GM12878 (cell line): ENCODE results near the gene TRAF3IP3. TPM values are rescaled to one million over a fixed set of nuclear protein-coding genes. Genes with fewer than 3 reads are reported as not detected.

Experiments used
- ATAC-seq: fragments of 200-7000 bp; cut with Tn5 transposase; 3 replicates; pipeline ENCODE4 v1.9.1; 2020; ENCODE audit warnings: mild to moderate bottlenecking, moderate library complexity
- BruUV-seq: library from RNA; stranded (reverse); fragments of 400-500 nt; replicated peaks from 2 replicates; lab custom pipeline; 2021; lab: Mats Ljungman, UMichigan
- CTCF ChIA-PET: fragments of 300-600 bp; sonication (Branson Sonifier 250); formaldehyde crosslinking; extraction: SDS; loops from one replicate; lab custom pipeline; 2021; ENCODE audit warnings: inconsistent platforms; lab: Yijun Ruan, JAX
- POLR2A ChIA-PET: fragments of 350-600 bp; formaldehyde crosslinking; extraction: SDS; loops from one replicate; lab custom pipeline; 2021; ENCODE audit warnings: inconsistent platforms; lab: Charles Lee
- RAD21 ChIA-PET: fragments of 300-600 bp; sonication (Branson Sonifier 250); formaldehyde crosslinking; loops from one replicate; lab custom pipeline; 2023; ENCODE audit warnings: antibody characterized with exemption; ENCODE audit not compliant: unreplicated experiment; lab: Charles Lee
- SMC1A ChIA-PET: fragments of 300-600 bp; sonication (Branson Sonifier 250); formaldehyde crosslinking; loops from one replicate; lab custom pipeline; 2023; ENCODE audit not compliant: unreplicated experiment, uncharacterized antibody; lab: Charles Lee
- DNase-seq: peaks from one replicate; pipeline ENCODE4 v3.0.0-alpha.2; 2011; ENCODE audit warnings: low read depth, low spot score
- FAIRE-seq: peaks from 3 replicates; lab custom pipeline; 2011; peaks lifted over from hg19 to GRCh38; lab: Jason Lieb, UNC
- H2AFZ ChIP-seq: 2 replicates; pipeline ENCODE4 v1.6.0; 2011; ENCODE audit warnings: low read depth, low read length, control low read depth; ENCODE audit not compliant: control insufficient read depth
- H3K27ac ChIP-seq: 2 replicates; pipeline ENCODE4 v1.5.1; 2011; ENCODE audit warnings: control low read depth; ENCODE audit not compliant: control insufficient read depth, insufficient read depth
- H3K27me3 ChIP-seq, 2 experiments: replicated peaks in 1 of 2; 2 replicates each; pipeline versions ENCODE4 v1.6.0 to v1.6.1; 2011; ENCODE audit warnings: low read length in 1 of 2; ENCODE audit not compliant: control insufficient read depth in 2 of 2, insufficient read depth in 2 of 2
- H3K36me3 ChIP-seq, 2 experiments: 2 replicates each; pipeline ENCODE4 v1.5.1; 2011; ENCODE audit warnings: low read length in 1 of 2; ENCODE audit not compliant: control insufficient read depth in 2 of 2, insufficient read depth in 2 of 2
- H3K4me1 ChIP-seq: 2 replicates; pipeline ENCODE4 v1.6.1; 2011; ENCODE audit warnings: mild to moderate bottlenecking, low read length, moderate library complexity, mixed read lengths; ENCODE audit not compliant: control insufficient read depth, insufficient read depth
- H3K4me2 ChIP-seq: 2 replicates; pipeline ENCODE4 v1.6.0; 2011; ENCODE audit warnings: control low read depth; ENCODE audit not compliant: control insufficient read depth, insufficient read depth
- H3K4me3 ChIP-seq: fragments of 200-600 bp; sonication (generic); 2 replicates; pipeline ENCODE4 v1.5.1; 2016
- H3K79me2 ChIP-seq: 2 replicates; pipeline ENCODE4 v1.6.0; 2011; ENCODE audit warnings: low read length; ENCODE audit not compliant: control insufficient read depth, insufficient read depth
- H3K9ac ChIP-seq: 2 replicates; pipeline ENCODE4 v1.8.0; 2011; ENCODE audit warnings: low read length, control low read depth, mixed read lengths; ENCODE audit not compliant: control insufficient read depth, insufficient read depth
- H3K9me3 ChIP-seq: replicated peaks from 3 replicates; pipeline ENCODE4 v1.5.1; 2011; ENCODE audit warnings: mild to moderate bottlenecking, low read length; ENCODE audit not compliant: control insufficient read depth, insufficient read depth
- H4K20me1 ChIP-seq: 2 replicates; pipeline ENCODE4 v1.6.0; 2011; ENCODE audit not compliant: control insufficient read depth, insufficient read depth
- CHD1 ChIP-seq: IDR thresholded peaks from 2 replicates; pipeline ENCODE4 v1.6.1; 2012; ENCODE audit warnings: low read depth, low read length, improper control_type of control experiment
- HDAC2 ChIP-seq: fragments of 200-600 bp; sonication (generic); IDR thresholded peaks from 2 replicates; pipeline ENCODE4 v1.6.1; 2017
- IRF4 ChIP-seq: IDR thresholded peaks from 2 replicates; pipeline ENCODE4 v1.6.1; 2011; ENCODE audit warnings: low read depth, low read length
- JUNB ChIP-seq: IDR thresholded peaks from 2 replicates; pipeline ENCODE4 v1.6.1; 2016; ENCODE audit warnings: antibody characterized with exemption, mild to moderate bottlenecking
- LARP7 ChIP-seq: fragments of 450-650 bp; IDR thresholded peaks from 2 replicates; pipeline ENCODE4 v1.6.1; 2017; ENCODE audit warnings: mild to moderate bottlenecking
- MTA2 ChIP-seq: fragments of 450-650 bp; IDR thresholded peaks from 2 replicates; pipeline ENCODE4 v1.6.1; 2016; ENCODE audit warnings: low read depth, mild to moderate bottlenecking, moderate library complexity
- NFYA ChIP-seq: IDR thresholded peaks from 2 replicates; pipeline ENCODE4 v1.6.1; 2011; ENCODE audit warnings: low read depth, mild to moderate bottlenecking, low read length, improper control_type of control experiment, borderline replicate concordance
- NRF1 ChIP-seq: conservative IDR thresholded peaks from 2 replicates; pipeline ENCODE4 v1.6.1; 2011; ENCODE audit warnings: mild to moderate bottlenecking, low read depth, low read length, improper control_type of control experiment
- PAX5 ChIP-seq: IDR thresholded peaks from 2 replicates; pipeline ENCODE4 v1.6.1; 2011; ENCODE audit warnings: low read depth, low read length, borderline replicate concordance
- PAX8 ChIP-seq: fragments of 450-650 bp; IDR thresholded peaks from 2 replicates; pipeline ENCODE4 v1.6.1; 2017; ENCODE audit warnings: mild to moderate bottlenecking, moderate library complexity
- POLR2AphosphoS5 ChIP-seq: IDR thresholded peaks from 2 replicates; pipeline ENCODE4 v1.6.1; 2011; ENCODE audit warnings: mild to moderate bottlenecking, low read length, inconsistent platforms
- SPI1 ChIP-seq: IDR thresholded peaks from 2 replicates; pipeline ENCODE4 v1.6.1; 2011; ENCODE audit warnings: low read depth, mild to moderate bottlenecking, low read length, moderate library complexity, borderline replicate concordance; ENCODE audit not compliant: insufficient read depth
- SRF ChIP-seq, 2 experiments: IDR thresholded peaks; 2 replicates each; pipeline ENCODE4 v1.6.1; 2011; ENCODE audit warnings: low read depth in 2 of 2, low read length in 2 of 2, mild to moderate bottlenecking in 1 of 2, moderate library complexity in 1 of 2
- SUPT20H ChIP-seq: IDR thresholded peaks from 2 replicates; pipeline ENCODE4 v1.6.1; 2011; ENCODE audit warnings: low read depth, mild to moderate bottlenecking, low read length, moderate library complexity, borderline replicate concordance; ENCODE audit not compliant: control insufficient read depth
- TCF12 ChIP-seq: IDR thresholded peaks from 2 replicates; pipeline ENCODE4 v1.6.1; 2011; ENCODE audit warnings: low read depth, mild to moderate bottlenecking, low read length
- WRNIP1 ChIP-seq: IDR thresholded peaks from 2 replicates; pipeline ENCODE4 v1.6.1; 2011; ENCODE audit warnings: low read depth, low read length, improper control_type of control experiment, borderline replicate concordance
- ZZZ3 ChIP-seq: IDR thresholded peaks from 2 replicates; pipeline ENCODE4 v1.6.1; 2011; ENCODE audit warnings: low read depth; ENCODE audit not compliant: control insufficient read depth, insufficient read length
- WGBS: methylation state at CpG from one replicate; pipeline ENCODE4 v1.1.6; 2016; ENCODE audit warnings: low lambda C conversion rate; ENCODE audit not compliant: insufficient replicate concordance, insufficient coverage; ENCODE audit errors: missing lambda C conversion rate; 5-methylcytosine and 5-hydroxymethylcytosine counted together
- in situ Hi-C: fragments of 300-500 bp; cut with MboI; formaldehyde crosslinking; loops from 9 replicates; pipeline ENCODE4 v1.14.3; 2018; ENCODE audit warnings: mixed read lengths
- intact Hi-C: fragments of 100-400 bp; cut with micrococcal nuclease; formaldehyde crosslinking; loops from one replicate; pipeline ENCODE4 v1.14.2; 2022; ENCODE audit not compliant: unreplicated experiment
- polyA plus RNA-seq, 11 experiments: library from polyadenylated mRNA; depleted of rRNA in 4 of 11; unstranded in 6 of 11; stranded (reverse) in 5 of 11; fragments of >200 nt; fragmentation: Nextera tagmentation in 4 of 11; fragmentation: Illumina TruSeq in 1 of 11; extraction: Ambion mirVana in 4 of 11; extraction: Trizol in 1 of 11; gene quantifications; 1 replicate in 1 of 11; 2 replicates in 10 of 11; pipeline versions ENCODE4 v1.2.1 to v1.2.3, GENCODE V29; 2011 to 2016; ENCODE audit warnings: inconsistent platforms in 2 of 11, missing spikeins in 2 of 11, low read depth in 1 of 11
- total RNA-seq, 4 experiments: library from RNA; depleted of rRNA in 3 of 4; stranded (reverse); fragments of >200 nt in 3 of 4; fragmentation: Illumina TruSeq in 1 of 4; extraction: Trizol in 1 of 4; gene quantifications; 2 replicates each; pipeline versions ENCODE4 v1.2.1 to v1.2.3, GENCODE V29; 2013 to 2021
- TF ChIP-seq, protein P1 (sequence below): fragments of 450-650 bp; IDR thresholded peaks from 2 replicates; pipeline ENCODE4 v1.6.1; 2016; ENCODE audit warnings: mild to moderate bottlenecking
- TF ChIP-seq, protein P2 (sequence below): fragments of 450-650 bp; IDR thresholded peaks from 2 replicates; pipeline ENCODE4 v1.6.1; 2017; ENCODE audit warnings: mild to moderate bottlenecking, moderate library complexity
- TF ChIP-seq, protein P3 (sequence below): IDR thresholded peaks from 2 replicates; pipeline ENCODE4 v1.6.1; 2011; ENCODE audit warnings: borderline replicate concordance, low read depth, mild to moderate bottlenecking, moderate library complexity, mixed read lengths, low read length; ENCODE audit not compliant: insufficient read depth; ENCODE audit errors: extremely low read length

Gene TRAF3IP3
- total and polyA plus RNA-seq, 10 of the 15 experiments (the other 5 are each of a cell fraction or from before 2014, with no cell fraction given), result 61.6 to 121 (median 96.5) TPM

DNA sequence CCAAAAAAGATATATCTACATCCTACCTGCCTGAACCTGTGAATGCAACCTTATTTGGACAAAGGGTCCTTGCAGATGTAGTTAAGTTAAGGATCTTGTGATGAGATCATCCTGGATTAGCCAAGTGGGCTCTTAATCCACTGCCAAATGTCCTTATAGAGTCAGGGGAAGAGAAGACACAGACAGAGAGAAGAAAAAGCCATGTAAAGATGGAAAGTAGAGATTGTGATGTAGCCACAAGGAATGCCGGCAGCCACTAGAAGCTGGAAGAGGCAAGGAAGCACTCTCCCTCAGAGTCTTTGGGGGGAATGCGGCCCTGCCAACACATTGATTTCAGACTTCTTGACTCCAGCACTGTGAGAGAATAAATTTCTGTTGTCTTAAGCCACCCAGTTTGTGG, 35.0 kb upstream of the TRAF3IP3 start:
- intact Hi-C loops, result no loop called here
- SMC1A ChIA-PET, result interaction anchor here (1.5 kb wide), 1 partner anchor 14 kb away, joined by 3 read pairs; no protein-coding TSS in a partner anchor

More for the DNA sequence above, 35.0 kb upstream of the TRAF3IP3 start:
- no peaks in the 10 kb centered on the region for H3K79me2 ChIP-seq
- TF ChIP-seq NRF1 (no peak), WRNIP1 (no peak), PAX5 (no peak), ZZZ3 (no peak), IRF4 (no peak), CHD1 (no peak), SPI1 (no peak), TCF12 (no peak), POLR2AphosphoS5 (no peak), SRF (IDR thresholded peaks at IDR 0.05; ENCODE audit: low read depth in 2 of 2, low read length in 2 of 2) (no peak), SUPT20H (no peak), NFYA (no peak), JUNB (no peak), MTA2 (no peak), HDAC2 (no peak), PAX8 (no peak), LARP7 (no peak)
- TF ChIP-seq, protein P1, sequence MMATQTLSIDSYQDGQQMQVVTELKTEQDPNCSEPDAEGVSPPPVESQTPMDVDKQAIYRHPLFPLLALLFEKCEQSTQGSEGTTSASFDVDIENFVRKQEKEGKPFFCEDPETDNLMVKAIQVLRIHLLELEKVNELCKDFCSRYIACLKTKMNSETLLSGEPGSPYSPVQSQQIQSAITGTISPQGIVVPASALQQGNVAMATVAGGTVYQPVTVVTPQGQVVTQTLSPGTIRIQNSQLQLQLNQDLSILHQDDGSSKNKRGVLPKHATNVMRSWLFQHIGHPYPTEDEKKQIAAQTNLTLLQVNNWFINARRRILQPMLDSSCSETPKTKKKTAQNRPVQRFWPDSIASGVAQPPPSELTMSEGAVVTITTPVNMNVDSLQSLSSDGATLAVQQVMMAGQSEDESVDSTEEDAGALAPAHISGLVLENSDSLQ, result no peak
- TF ChIP-seq, protein P2, sequence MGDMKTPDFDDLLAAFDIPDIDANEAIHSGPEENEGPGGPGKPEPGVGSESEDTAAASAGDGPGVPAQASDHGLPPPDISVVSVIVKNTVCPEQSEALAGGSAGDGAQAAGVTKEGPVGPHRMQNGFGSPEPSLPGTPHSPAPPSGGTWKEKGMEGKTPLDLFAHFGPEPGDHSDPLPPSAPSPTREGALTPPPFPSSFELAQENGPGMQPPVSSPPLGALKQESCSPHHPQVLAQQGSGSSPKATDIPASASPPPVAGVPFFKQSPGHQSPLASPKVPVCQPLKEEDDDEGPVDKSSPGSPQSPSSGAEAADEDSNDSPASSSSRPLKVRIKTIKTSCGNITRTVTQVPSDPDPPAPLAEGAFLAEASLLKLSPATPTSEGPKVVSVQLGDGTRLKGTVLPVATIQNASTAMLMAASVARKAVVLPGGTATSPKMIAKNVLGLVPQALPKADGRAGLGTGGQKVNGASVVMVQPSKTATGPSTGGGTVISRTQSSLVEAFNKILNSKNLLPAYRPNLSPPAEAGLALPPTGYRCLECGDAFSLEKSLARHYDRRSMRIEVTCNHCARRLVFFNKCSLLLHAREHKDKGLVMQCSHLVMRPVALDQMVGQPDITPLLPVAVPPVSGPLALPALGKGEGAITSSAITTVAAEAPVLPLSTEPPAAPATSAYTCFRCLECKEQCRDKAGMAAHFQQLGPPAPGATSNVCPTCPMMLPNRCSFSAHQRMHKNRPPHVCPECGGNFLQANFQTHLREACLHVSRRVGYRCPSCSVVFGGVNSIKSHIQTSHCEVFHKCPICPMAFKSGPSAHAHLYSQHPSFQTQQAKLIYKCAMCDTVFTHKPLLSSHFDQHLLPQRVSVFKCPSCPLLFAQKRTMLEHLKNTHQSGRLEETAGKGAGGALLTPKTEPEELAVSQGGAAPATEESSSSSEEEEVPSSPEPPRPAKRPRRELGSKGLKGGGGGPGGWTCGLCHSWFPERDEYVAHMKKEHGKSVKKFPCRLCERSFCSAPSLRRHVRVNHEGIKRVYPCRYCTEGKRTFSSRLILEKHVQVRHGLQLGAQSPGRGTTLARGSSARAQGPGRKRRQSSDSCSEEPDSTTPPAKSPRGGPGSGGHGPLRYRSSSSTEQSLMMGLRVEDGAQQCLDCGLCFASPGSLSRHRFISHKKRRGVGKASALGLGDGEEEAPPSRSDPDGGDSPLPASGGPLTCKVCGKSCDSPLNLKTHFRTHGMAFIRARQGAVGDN, result no peak
- TF ChIP-seq, protein P3, sequence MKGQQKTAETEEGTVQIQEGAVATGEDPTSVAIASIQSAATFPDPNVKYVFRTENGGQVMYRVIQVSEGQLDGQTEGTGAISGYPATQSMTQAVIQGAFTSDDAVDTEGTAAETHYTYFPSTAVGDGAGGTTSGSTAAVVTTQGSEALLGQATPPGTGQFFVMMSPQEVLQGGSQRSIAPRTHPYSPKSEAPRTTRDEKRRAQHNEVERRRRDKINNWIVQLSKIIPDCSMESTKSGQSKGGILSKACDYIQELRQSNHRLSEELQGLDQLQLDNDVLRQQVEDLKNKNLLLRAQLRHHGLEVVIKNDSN, result no peak
- no peaks in the 10 kb centered on the region for H3K36me3 ChIP-seq
- in situ Hi-C loops, result no loop called here
- POLR2A ChIA-PET, result interaction anchor here (0.6 to 0.7 kb wide), 3 partner anchors 16 to 754 kb away, joined by 4 to 6 read pairs (median 4); partner anchors contain the start of gene HSD11B1
- no peaks in the 10 kb centered on the region for H3K27me3 ChIP-seq
- 53% methylated on average over 2 of the region's 2 CpGs for WGBS
- DNase-seq, result no peak
- no peak overlapping the region for H3K4me2 ChIP-seq
- no TSS peak for BruUV-seq
- no peak overlapping the region for H2AFZ ChIP-seq
- no peak overlapping the region for H3K9ac ChIP-seq
- H3K27ac ChIP-seq, result no peak overlapping the region
- no peak for FAIRE-seq
- RAD21 ChIA-PET, result interaction anchor here (0.6 kb wide), 1 partner anchor 84 kb away, joined by 3 read pairs; no protein-coding TSS in a partner anchor
- no peak overlapping the region for H3K4me3 ChIP-seq
- H4K20me1 ChIP-seq, result no peaks in the 10 kb centered on the region
- no peak for ATAC-seq
- no peaks in the 10 kb centered on the region for H3K9me3 ChIP-seq
- no peaks in the 10 kb centered on the region; the same call in 1 of the 2 replicates for H3K4me1 ChIP-seq
- CTCF ChIA-PET, result interaction anchor here (0.8 to 1.6 kb wide), 4 partner anchors 10 to 144 kb away, joined by 3 to 4 read pairs (median 3); no protein-coding TSS in a partner anchor
